Erythroblast (primary cell): ENCODE results near the gene FNIP1.

ENCODE experiments used
- GATA1 ChIP-seq: IDR thresholded peaks from 2 replicates; pipeline ENCODE4 v1.6.1; 2011; ENCODE audit warnings: low read depth, mild to moderate bottlenecking, control low read depth, low read length, moderate library complexity
- POLR2A ChIP-seq: IDR thresholded peaks from 2 replicates; pipeline ENCODE4 v1.6.1; 2011; ENCODE audit warnings: mild to moderate bottlenecking, low read length

DNA sequence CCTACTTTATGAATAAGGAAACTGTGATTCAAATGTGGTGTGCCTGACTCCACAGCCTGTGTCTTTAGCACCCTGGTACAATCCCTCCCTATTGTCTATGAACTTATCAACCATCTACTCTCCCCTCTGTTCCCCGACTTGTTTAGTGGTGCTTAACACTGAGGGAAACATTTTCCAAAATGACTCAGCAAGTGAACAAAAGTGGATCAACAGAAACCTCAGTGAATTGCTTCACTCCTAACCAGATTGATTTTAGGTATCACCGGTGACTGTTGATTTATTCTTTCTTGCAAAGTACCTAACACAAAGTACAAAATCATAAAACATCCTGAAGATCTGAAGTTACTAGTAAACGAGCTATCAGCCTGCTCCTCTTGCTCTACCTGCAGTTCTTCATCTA lies 119.7 kb downstream of the FNIP1 start:
- TF ChIP-seq POLR2A, result no peak
- no peak for TF ChIP-seq GATA1
